ENCODE measurements around the gene CIAO3. TPM values are rescaled to one million over a fixed set of nuclear protein-coding genes. Genes with fewer than 3 reads are reported as not detected.

The CIAO3 gene
- total RNA-seq, 2 donors from 2014 or later = 41.4 to 43.3 TPM

- no peak for TF ChIP-seq CTCF (conservative IDR thresholded peaks at IDR 0.05)
- no peak for DNase-seq
- Mint-ChIP-seq H3K4me1 (peaks cover 3% of the 10 kb centered on the region), H3K36me3 (ENCODE audit: low read depth) (no peaks in the 10 kb centered on the region), H3K9me3 (no peaks in the 10 kb centered on the region), H3K27me3 (ENCODE audit: insufficient read depth) (peaks cover 15% of the 10 kb centered on the region), H3K4me3 (no peak overlapping the region), H3K27ac (no peak overlapping the region)
- 91 to 97% methylated on average over 6 to 24 of the region's 24 CpGs for WGBS, 2 experiments (ENCODE audit: insufficient coverage in 1 of 2, insufficient read length in 1 of 2)
- H3K4me1 ChIP-seq (ENCODE audit: control insufficient read depth, insufficient read depth, low read length) = peaks cover 7% of the 10 kb centered on the region
- no peak overlapping the region for H3K9ac ChIP-seq (ENCODE audit: extremely low read depth, low read length, poor library complexity, severe bottlenecking)
- no peaks in the 10 kb centered on the region for H3K36me3 ChIP-seq (ENCODE audit: control insufficient read depth, insufficient read depth, low read length)
- H3K9me3 ChIP-seq (ENCODE audit: control insufficient read depth, low read length) = no peaks in the 10 kb centered on the region
- no peak overlapping the region for H3K27ac ChIP-seq (ENCODE audit: low read depth, low read length)
- H3K27me3 ChIP-seq (ENCODE audit: control insufficient read depth, insufficient read depth, low read length, poor library complexity, severe bottlenecking) = peaks cover 19% of the 10 kb centered on the region
- H3K4me3 ChIP-seq (ENCODE audit: low read length) = no peak overlapping the region
Measured at GRCh38 chr16:722835-723633, 17.8 kb downstream of the CIAO3 start.

GRCh38 chr16:721765-722540 is 18.8 kb downstream of the CIAO3 start:
- no peak overlapping the region for H3K4me3 Mint-ChIP-seq
- WGBS, 2 experiments (ENCODE audit: insufficient coverage in 1 of 2, insufficient read length in 1 of 2) = 92 to 95% methylated on average over 39 to 51 of the region's 51 CpGs
- no peak overlapping the region for H3K9ac ChIP-seq (ENCODE audit: extremely low read depth, low read length, poor library complexity, severe bottlenecking)

More at GRCh38 chr16:721765-722540, 18.8 kb downstream of the CIAO3 start:
- Histone ChIP-seq H3K27me3 (ENCODE audit: control insufficient read depth, insufficient read depth, low read length, poor library complexity, severe bottlenecking) (peaks cover 12% of the 10 kb centered on the region), H3K9me3 (ENCODE audit: control insufficient read depth, low read length) (no peaks in the 10 kb centered on the region), H3K27ac (ENCODE audit: low read depth, low read length) (no peak overlapping the region), H3K4me3 (ENCODE audit: low read length) (peak overlapping the region; percentile 53), H3K4me1 (ENCODE audit: control insufficient read depth, insufficient read depth, low read length) (peaks cover 4% of the 10 kb centered on the region), H3K36me3 (ENCODE audit: control insufficient read depth, insufficient read depth, low read length) (no peaks in the 10 kb centered on the region)
- no peak for DNase-seq
- H3K9me3 Mint-ChIP-seq = no peaks in the 10 kb centered on the region
- H3K27me3 Mint-ChIP-seq (ENCODE audit: insufficient read depth) = peaks cover 15% of the 10 kb centered on the region
- H3K4me1 Mint-ChIP-seq = peaks cover 3% of the 10 kb centered on the region
- H3K27ac Mint-ChIP-seq = no peak overlapping the region
- TF ChIP-seq CTCF (conservative IDR thresholded peaks at IDR 0.05) = no peak
- no peaks in the 10 kb centered on the region for H3K36me3 Mint-ChIP-seq (ENCODE audit: low read depth)
